H1 (cell line): Measurements from ENCODE around the gene PALD1.

Source experiments
- ASH2L ChIP-seq: fragments of 200-600, 300-600 bp; sonication (generic); IDR thresholded peaks from one replicate; pipeline ENCODE4 v1.7.1; 2017; ENCODE audit warnings: low read length
- CEBPB ChIP-seq: IDR thresholded peaks from 2 replicates; pipeline ENCODE4 v1.6.1; 2012; ENCODE audit warnings: low read depth, low read length
- CHD2 ChIP-seq: IDR thresholded peaks from 2 replicates; pipeline ENCODE4 v1.6.1; 2012; ENCODE audit warnings: low read length, improper control_type of control experiment
- RNF2 ChIP-seq: fragments of 200-900, 300-1000 bp; sonication (generic); IDR thresholded peaks from 2 replicates; pipeline ENCODE4 v1.7.1; 2016; ENCODE audit warnings: borderline replicate concordance, low read depth, mild to moderate bottlenecking, antibody characterized with exemption, low read length; ENCODE audit not compliant: poor library complexity, severe bottlenecking; ENCODE audit errors: missing control alignments
- SAP30 ChIP-seq: fragments of 300-600 bp; sonication (generic); IDR thresholded peaks from 2 replicates; pipeline ENCODE4 v1.7.1; 2012; ENCODE audit warnings: low read length, moderate library complexity, mild to moderate bottlenecking, inconsistent platforms; ENCODE audit not compliant: insufficient read depth, insufficient replicate concordance
- SP1 ChIP-seq: IDR thresholded peaks from 2 replicates; pipeline ENCODE4 v1.6.1; 2011; ENCODE audit warnings: low read depth, low read length
- SP4 ChIP-seq: IDR thresholded peaks from 2 replicates; pipeline ENCODE4 v1.6.1; 2012; ENCODE audit warnings: low read length, inconsistent platforms
- SUZ12 ChIP-seq: fragments of 200-600 bp; sonication (generic); IDR thresholded peaks from 2 replicates; pipeline ENCODE4 v1.6.1; 2012; ENCODE audit warnings: mild to moderate bottlenecking, inconsistent platforms, low read length, moderate library complexity, mixed read lengths
- TAF1 ChIP-seq: IDR thresholded peaks from 2 replicates; pipeline ENCODE4 v1.6.1; 2011; ENCODE audit warnings: mild to moderate bottlenecking, low read depth, low read length
- TF ChIP-seq, protein P1 (sequence below), 3 experiments: IDR thresholded peaks; 1 replicate in 2 of 3; 2 replicates in 1 of 3; pipeline versions ENCODE4 v1.5.1 to v1.6.1; 2011; ENCODE audit warnings: low read length in 3 of 3, mild to moderate bottlenecking in 3 of 3, inconsistent platforms in 2 of 3, low read depth in 1 of 3, moderate library complexity in 1 of 3; ENCODE audit not compliant: insufficient read depth in 1 of 3; ENCODE audit errors: control extremely low read depth in 1 of 3

DNA sequence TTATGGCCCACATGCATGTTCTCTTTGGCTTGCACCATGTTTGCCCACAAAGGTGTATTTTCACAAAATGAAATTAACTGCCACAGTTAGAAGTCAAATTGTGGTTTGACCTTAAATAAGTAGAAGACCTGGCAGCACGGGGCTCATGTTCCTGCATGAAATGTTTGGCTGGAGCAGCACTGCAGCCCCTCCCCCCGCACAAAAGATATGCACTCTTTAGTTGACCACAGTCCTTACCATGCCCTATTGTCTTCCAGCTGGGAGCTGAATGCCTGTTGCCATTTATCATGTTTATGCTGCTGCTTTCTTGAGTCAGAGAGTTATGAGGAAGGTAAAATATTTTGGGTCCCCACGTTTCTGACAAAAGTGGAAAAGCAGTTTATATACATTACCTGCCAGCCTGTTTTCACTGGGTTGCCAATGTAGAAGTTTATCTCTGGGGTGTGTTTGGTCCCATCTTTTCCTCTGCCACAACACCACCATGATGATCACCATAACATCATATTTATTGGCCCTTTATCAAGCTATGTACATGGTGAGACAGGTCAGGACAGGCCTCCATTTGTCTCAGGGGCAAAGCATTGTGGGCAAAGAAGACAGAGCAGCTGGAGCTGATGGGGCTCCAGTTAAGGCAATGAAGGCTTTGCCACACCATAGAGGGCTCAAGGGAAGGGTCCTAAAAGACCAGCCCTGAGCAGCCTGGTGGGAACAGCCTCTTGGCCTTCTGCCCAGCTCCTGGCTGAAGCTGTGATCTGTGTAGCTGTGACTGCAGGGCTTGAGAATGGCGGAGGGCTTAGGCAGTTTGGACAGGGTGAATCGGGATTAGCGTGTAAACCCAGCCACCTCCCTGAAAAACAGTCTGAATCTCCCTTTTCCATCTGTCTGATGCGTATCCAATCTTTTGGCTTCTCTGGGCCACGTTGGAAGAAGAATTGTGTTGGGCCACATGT lies 118.6 kb downstream of the PALD1 start:
- TF ChIP-seq SUZ12 (no peak), CHD2 (no peak), SP4 (no peak), SP1 (no peak), CEBPB (no peak), SAP30 (no peak), TAF1 (no peak), ASH2L (no peak), RNF2 (no peak)
- TF ChIP-seq, protein P1, sequence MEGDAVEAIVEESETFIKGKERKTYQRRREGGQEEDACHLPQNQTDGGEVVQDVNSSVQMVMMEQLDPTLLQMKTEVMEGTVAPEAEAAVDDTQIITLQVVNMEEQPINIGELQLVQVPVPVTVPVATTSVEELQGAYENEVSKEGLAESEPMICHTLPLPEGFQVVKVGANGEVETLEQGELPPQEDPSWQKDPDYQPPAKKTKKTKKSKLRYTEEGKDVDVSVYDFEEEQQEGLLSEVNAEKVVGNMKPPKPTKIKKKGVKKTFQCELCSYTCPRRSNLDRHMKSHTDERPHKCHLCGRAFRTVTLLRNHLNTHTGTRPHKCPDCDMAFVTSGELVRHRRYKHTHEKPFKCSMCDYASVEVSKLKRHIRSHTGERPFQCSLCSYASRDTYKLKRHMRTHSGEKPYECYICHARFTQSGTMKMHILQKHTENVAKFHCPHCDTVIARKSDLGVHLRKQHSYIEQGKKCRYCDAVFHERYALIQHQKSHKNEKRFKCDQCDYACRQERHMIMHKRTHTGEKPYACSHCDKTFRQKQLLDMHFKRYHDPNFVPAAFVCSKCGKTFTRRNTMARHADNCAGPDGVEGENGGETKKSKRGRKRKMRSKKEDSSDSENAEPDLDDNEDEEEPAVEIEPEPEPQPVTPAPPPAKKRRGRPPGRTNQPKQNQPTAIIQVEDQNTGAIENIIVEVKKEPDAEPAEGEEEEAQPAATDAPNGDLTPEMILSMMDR (IDR thresholded peaks at IDR 0.05; ENCODE audit: control extremely low read depth in 1 of 3, insufficient read depth in 1 of 3, low read depth in 1 of 3, low read length in 3 of 3): no peak
